Endothelial cell of umbilical vein (primary cell): ENCODE data around the gene ETHE1.
"Not testable (repeated sequence)": the region's sequence is repeated elsewhere in the genome, so short reads cannot be mapped to it uniquely, and the experiment has no call there.

Experiments
- EZH2 ChIP-seq: IDR thresholded peaks from 2 replicates; pipeline ENCODE4 v1.6.1; 2012; ENCODE audit warnings: borderline replicate concordance, low read depth, mild to moderate bottlenecking, moderate library complexity, low read length, inconsistent platforms; ENCODE audit not compliant: severe bottlenecking
- FOS ChIP-seq: IDR thresholded peaks from 2 replicates; pipeline ENCODE4 v1.6.1; 2011; ENCODE audit warnings: mild to moderate bottlenecking, low read length, moderate library complexity, borderline replicate concordance; ENCODE audit not compliant: insufficient read depth
- GATA2 ChIP-seq: IDR thresholded peaks from 2 replicates; pipeline ENCODE4 v1.7.0; 2011; ENCODE audit warnings: low read depth, mild to moderate bottlenecking, moderate library complexity, mixed read lengths, low read length; ENCODE audit not compliant: insufficient read length, insufficient read depth
- JUN ChIP-seq: IDR thresholded peaks from 2 replicates; pipeline ENCODE4 v1.6.1; 2011; ENCODE audit warnings: borderline replicate concordance, low read depth; ENCODE audit not compliant: insufficient read length, insufficient read depth
- MYC ChIP-seq: IDR thresholded peaks from one replicate; pipeline ENCODE4 v1.6.1; 2011; ENCODE audit warnings: mild to moderate bottlenecking, low read depth, low read length
- POLR2A ChIP-seq: IDR thresholded peaks from 2 replicates; pipeline ENCODE4 v1.6.1; 2012; ENCODE audit warnings: low read depth, mild to moderate bottlenecking, control low read depth, low read length
- POLR2AphosphoS5 ChIP-seq: IDR thresholded peaks from 2 replicates; pipeline ENCODE4 v1.6.1; 2012; ENCODE audit warnings: low read depth, mild to moderate bottlenecking, control low read depth, low read length, moderate library complexity; ENCODE audit not compliant: insufficient read depth
- TF ChIP-seq, protein P1 (sequence below), 2 donors: IDR thresholded peaks; 1 replicate in 1 of 2; 2 replicates in 1 of 2; pipeline ENCODE4 v1.5.1; 2011; ENCODE audit warnings: low read length in 2 of 2, mild to moderate bottlenecking in 2 of 2, moderate library complexity in 2 of 2, control low read depth in 1 of 2, inconsistent platforms in 1 of 2, low read depth in 1 of 2; ENCODE audit not compliant: insufficient read depth in 1 of 2; ENCODE audit errors: extremely low read depth in 1 of 2
- TF ChIP-seq, protein P2 (sequence below): IDR thresholded peaks from 2 replicates; pipeline ENCODE4 v1.6.1; 2011; ENCODE audit not compliant: insufficient read depth, insufficient read length

DNA sequence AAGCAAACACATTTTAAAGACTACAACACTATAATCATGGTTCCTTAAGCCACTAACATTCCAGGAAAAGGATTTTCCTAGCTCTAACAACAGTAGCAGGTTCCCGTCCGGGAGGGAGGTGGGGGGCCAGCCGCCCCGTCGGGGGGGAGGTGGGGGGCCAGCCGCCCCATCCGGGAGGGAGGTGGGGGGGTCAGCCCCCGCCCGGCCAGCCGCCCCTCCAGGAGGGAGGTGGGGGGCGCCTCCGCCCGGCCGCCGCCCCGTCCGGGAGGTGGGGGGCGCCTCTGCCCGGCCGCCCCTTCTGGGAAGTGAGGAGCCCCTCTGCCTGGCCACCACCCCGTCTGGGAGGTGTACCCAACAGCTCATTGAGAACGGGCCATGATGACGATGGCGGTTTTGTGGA, 20.9 kb upstream of the ETHE1 start:
- not testable (repeated sequence) for TF ChIP-seq POLR2AphosphoS5, EZH2, POLR2A, MYC, FOS, GATA2, JUN
- TF ChIP-seq, protein P1, sequence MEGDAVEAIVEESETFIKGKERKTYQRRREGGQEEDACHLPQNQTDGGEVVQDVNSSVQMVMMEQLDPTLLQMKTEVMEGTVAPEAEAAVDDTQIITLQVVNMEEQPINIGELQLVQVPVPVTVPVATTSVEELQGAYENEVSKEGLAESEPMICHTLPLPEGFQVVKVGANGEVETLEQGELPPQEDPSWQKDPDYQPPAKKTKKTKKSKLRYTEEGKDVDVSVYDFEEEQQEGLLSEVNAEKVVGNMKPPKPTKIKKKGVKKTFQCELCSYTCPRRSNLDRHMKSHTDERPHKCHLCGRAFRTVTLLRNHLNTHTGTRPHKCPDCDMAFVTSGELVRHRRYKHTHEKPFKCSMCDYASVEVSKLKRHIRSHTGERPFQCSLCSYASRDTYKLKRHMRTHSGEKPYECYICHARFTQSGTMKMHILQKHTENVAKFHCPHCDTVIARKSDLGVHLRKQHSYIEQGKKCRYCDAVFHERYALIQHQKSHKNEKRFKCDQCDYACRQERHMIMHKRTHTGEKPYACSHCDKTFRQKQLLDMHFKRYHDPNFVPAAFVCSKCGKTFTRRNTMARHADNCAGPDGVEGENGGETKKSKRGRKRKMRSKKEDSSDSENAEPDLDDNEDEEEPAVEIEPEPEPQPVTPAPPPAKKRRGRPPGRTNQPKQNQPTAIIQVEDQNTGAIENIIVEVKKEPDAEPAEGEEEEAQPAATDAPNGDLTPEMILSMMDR (IDR thresholded peaks at IDR 0.05; ENCODE audit: extremely low read depth in 1 of 2, insufficient read depth in 1 of 2, low read depth in 1 of 2, low read length in 2 of 2), result not testable (repeated sequence)
- TF ChIP-seq, protein P2, sequence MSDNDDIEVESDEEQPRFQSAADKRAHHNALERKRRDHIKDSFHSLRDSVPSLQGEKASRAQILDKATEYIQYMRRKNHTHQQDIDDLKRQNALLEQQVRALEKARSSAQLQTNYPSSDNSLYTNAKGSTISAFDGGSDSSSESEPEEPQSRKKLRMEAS, result not testable (repeated sequence)
